GM12878 (cell line): ENCODE data around the gene NADSYN1. TPM values are rescaled to one million over a fixed set of nuclear protein-coding genes. Genes with fewer than 3 reads are reported as not detected.

Source experiments
- CHD4 ChIP-seq: fragments of 200-600 bp; sonication (generic); IDR thresholded peaks from 2 replicates; pipeline ENCODE4 v1.6.1; 2016; ENCODE audit warnings: mild to moderate bottlenecking
- E4F1 ChIP-seq: fragments of 450-650 bp; IDR thresholded peaks from 2 replicates; pipeline ENCODE4 v1.6.1; 2018; ENCODE audit warnings: borderline replicate concordance, mild to moderate bottlenecking; ENCODE audit not compliant: partially characterized antibody
- ELK1 ChIP-seq: IDR thresholded peaks from 2 replicates; pipeline ENCODE4 v1.6.1; 2012; ENCODE audit warnings: low read depth, low read length, improper control_type of control experiment
- GATAD2B ChIP-seq: fragments of 450-650 bp; conservative IDR thresholded peaks from 2 replicates; pipeline ENCODE4 v1.6.1; 2017; ENCODE audit warnings: low read depth, mild to moderate bottlenecking, moderate library complexity
- JUND ChIP-seq: IDR thresholded peaks from 2 replicates; pipeline ENCODE4 v1.6.1; 2012; ENCODE audit warnings: low read depth, mild to moderate bottlenecking, low read length, improper control_type of control experiment, moderate library complexity
- NR2C2 ChIP-seq: IDR thresholded peaks from 2 replicates; pipeline ENCODE4 v1.6.1; 2011; ENCODE audit warnings: borderline replicate concordance, low read depth; ENCODE audit not compliant: control insufficient read depth, insufficient read length
- RAD51 ChIP-seq: fragments of 450-650 bp; IDR thresholded peaks from 2 replicates; pipeline ENCODE4 v1.6.1; 2016; ENCODE audit warnings: moderate library complexity, mild to moderate bottlenecking, inconsistent platforms
- SMAD5 ChIP-seq: IDR thresholded peaks from 2 replicates; pipeline ENCODE4 v1.6.1; 2016; ENCODE audit warnings: antibody characterized with exemption, low read depth
- SMC3 ChIP-seq: IDR thresholded peaks from 2 replicates; pipeline ENCODE4 v1.6.1; 2011; ENCODE audit warnings: low read length, improper control_type of control experiment, borderline replicate concordance
- TCF3 ChIP-seq: IDR thresholded peaks from 2 replicates; pipeline ENCODE4 v1.6.1; 2012; ENCODE audit warnings: low read depth, mild to moderate bottlenecking, low read length, borderline replicate concordance; ENCODE audit not compliant: insufficient read depth
- TCF7 ChIP-seq: IDR thresholded peaks from 2 replicates; pipeline ENCODE4 v1.6.1; 2014; ENCODE audit warnings: antibody characterized with exemption, borderline replicate concordance
- polyA plus RNA-seq, 11 experiments: library from polyadenylated mRNA; depleted of rRNA in 4 of 11; unstranded in 6 of 11; stranded (reverse) in 5 of 11; fragments of >200 nt; fragmentation: Nextera tagmentation in 4 of 11; fragmentation: Illumina TruSeq in 1 of 11; extraction: Ambion mirVana in 4 of 11; extraction: Trizol in 1 of 11; gene quantifications; 1 replicate in 1 of 11; 2 replicates in 10 of 11; pipeline versions ENCODE4 v1.2.1 to v1.2.3, GENCODE V29; 2011 to 2016; ENCODE audit warnings: inconsistent platforms in 2 of 11, missing spikeins in 2 of 11, low read depth in 1 of 11
- total RNA-seq, 4 experiments: library from RNA; depleted of rRNA in 3 of 4; stranded (reverse); fragments of >200 nt in 3 of 4; fragmentation: Illumina TruSeq in 1 of 4; extraction: Trizol in 1 of 4; gene quantifications; 2 replicates each; pipeline versions ENCODE4 v1.2.1 to v1.2.3, GENCODE V29; 2013 to 2021

Gene NADSYN1
- total and polyA plus RNA-seq, 10 of the 15 experiments (the other 5 are each of a cell fraction or from before 2014, with no cell fraction given), result 12.2 to 90.2 (median 69.5) TPM

GRCh38 chr11:71490044-71490730, 37.2 kb downstream of the NADSYN1 start (continued):
- TF ChIP-seq ELK1 (no peak), SMAD5 (no peak), JUND (no peak), NR2C2 (no peak), TCF7 (no peak), RAD51 (no peak), TCF3 (no peak), E4F1 (no peak), CHD4 (no peak), SMC3 (no peak), GATAD2B (no peak)
